AG10803 (cell line): ENCODE results near the gene TANK.
A peak's percentile ranks its signal among the peaks of the same experiment; 100 is the strongest.

Experiments
- DNase-seq: peaks from one replicate; pipeline ENCODE4 v3.0.0; 2010; ENCODE audit warnings: low read depth
- H3K4me3 ChIP-seq: 2 replicates; pipeline ENCODE4 v1.5.1; 2011; ENCODE audit warnings: mild to moderate bottlenecking, low read length, control low read depth
- TF ChIP-seq, protein P1 (sequence below): conservative IDR thresholded peaks from 2 replicates; pipeline ENCODE4 v1.5.1; 2011; ENCODE audit warnings: mild to moderate bottlenecking, low read length, control low read depth, inconsistent platforms

Gene TANK

DNA sequence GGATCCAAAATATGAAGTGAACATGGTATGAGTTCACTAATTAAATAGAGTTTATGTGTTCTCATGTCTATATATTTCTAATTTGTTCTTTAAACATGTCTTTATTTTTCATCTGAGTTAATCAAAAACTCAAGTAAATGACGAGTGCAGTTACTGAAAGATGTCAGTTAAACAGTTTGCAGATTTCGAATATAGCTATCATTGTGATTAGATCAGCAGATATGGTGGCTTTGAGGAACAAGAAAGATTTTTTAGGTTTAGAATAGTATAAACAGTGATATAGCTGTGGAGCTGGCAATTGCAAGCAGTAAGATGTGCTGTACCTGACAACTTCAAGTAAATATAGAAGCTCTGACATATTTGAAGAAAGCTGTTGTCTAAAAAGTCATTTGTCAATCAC is 49.7 kb downstream of the TANK start:
- TF ChIP-seq, protein P1, sequence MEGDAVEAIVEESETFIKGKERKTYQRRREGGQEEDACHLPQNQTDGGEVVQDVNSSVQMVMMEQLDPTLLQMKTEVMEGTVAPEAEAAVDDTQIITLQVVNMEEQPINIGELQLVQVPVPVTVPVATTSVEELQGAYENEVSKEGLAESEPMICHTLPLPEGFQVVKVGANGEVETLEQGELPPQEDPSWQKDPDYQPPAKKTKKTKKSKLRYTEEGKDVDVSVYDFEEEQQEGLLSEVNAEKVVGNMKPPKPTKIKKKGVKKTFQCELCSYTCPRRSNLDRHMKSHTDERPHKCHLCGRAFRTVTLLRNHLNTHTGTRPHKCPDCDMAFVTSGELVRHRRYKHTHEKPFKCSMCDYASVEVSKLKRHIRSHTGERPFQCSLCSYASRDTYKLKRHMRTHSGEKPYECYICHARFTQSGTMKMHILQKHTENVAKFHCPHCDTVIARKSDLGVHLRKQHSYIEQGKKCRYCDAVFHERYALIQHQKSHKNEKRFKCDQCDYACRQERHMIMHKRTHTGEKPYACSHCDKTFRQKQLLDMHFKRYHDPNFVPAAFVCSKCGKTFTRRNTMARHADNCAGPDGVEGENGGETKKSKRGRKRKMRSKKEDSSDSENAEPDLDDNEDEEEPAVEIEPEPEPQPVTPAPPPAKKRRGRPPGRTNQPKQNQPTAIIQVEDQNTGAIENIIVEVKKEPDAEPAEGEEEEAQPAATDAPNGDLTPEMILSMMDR, result no peak
- no peak for DNase-seq

DNA sequence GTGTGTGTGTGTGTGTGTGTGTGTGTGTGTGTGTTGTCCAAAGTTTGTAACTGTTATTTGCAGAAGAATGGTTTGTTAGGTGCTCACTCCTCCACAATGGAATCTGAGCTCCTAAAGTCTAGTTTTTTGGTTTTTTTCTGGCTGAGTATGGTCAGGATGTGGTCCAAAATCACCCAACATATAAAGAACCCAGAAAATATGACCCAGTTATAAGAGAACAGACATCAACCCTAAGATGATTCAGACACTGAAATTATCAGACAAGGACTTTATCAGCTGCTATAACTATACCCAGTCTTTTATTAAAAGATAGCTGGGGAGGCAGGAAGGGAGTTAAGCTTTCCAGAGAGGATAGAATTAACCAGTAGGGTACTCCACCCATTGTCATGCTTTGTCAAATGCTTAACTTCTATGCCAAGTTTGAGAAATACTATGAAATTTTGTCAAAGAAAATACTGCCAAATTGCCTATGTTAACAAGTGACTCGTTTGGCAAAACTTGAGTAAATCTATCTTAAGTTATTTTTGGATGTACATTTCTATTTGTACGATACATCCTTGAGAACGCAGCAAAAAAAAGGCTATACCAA is 57.5 kb downstream of the TANK start:
- DNase-seq, result no peak
- TF ChIP-seq, protein P1, result no peak
- H3K4me3 ChIP-seq, result no peak overlapping the region

More for the DNA sequence above, 49.7 kb downstream of the TANK start:
- H3K4me3 ChIP-seq, result no peak overlapping the region

DNA sequence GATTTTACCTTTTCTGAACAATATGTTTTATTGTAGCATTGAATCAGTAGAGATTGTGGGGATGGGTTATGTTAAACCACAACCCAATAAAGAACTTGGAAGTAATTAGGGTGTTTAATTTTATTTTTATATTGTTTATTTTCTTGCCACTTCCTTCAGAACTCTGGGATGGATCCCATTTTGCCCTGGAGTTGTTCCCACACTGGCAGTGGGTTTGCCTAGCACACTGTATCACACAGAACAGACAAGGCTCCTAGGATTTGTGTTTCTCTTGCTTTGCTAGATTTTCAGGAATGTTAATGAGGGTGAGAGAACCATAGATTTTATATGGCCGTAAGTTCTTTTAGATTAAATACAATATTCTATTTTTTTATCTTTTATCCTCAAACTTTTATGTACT is 59.0 kb downstream of the TANK start:
- no peak for DNase-seq
- TF ChIP-seq, protein P1, result no peak
- H3K4me3 ChIP-seq, result no peak overlapping the region

DNA sequence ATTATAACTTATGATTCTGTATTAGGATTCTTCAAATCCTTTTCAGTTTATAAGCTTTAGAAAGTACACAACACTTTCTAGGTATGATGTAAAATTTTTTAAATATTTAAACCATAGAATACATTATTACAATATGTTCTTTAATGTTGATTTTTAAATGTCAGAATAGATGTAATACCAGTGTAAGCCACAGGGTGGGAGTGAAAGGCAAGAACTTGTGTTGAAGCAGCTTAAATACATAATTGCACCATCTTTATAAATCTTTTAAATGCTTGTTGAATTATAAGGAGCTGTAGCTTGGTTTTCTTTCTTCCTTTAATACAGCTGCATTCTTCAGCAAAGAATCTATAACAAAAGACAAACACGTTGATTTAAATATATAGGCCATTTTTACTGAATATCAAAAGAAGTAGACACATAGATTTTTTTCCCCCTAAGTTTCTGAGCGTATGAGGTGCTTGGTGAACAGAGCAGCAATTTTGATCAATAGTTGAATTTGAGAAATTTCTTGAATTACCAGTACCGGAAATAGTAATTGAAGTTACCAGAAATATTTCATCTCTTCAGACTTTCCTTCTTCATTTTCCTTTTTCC is 63.0 kb downstream of the TANK start:
- DNase-seq, result peak; percentile 55
- H3K4me3 ChIP-seq, result no peak overlapping the region
- TF ChIP-seq, protein P1, result peak; percentile 77

DNA sequence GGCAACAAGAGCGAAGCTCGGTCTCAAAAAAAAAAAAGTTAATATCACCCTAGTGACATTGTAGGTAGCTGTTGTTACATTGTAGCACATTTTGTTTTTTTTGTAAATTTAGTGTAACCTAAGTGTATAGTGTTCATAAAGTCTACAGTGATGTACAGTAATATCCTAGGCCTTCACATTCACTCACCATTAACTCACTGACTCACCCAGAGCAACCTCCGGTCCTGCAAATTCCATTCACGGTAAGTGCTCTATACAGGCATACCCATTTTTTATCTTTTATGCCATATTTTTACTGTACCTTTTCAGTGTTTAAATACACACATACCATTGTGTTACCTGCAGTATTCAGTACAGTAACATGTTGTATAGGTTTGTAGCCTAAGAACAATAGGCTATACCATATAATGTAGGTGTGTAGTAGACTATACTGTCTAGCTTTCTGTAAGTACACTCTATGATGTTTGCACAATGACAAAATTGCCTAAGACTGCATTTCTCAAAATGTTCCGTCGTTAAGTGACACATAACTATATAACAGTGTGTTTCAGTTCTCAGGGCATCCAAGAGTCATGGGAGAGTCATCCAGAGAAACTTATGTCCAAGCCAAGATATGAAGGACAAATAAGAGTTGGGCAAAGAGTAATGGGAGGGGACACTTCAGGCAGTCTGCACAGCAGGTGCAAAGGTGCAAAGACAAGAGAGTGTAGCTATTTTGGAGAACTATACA is 68.4 kb downstream of the TANK start:
- no peak for DNase-seq
- TF ChIP-seq, protein P1, result no peak
- H3K4me3 ChIP-seq, result no peak overlapping the region

DNA sequence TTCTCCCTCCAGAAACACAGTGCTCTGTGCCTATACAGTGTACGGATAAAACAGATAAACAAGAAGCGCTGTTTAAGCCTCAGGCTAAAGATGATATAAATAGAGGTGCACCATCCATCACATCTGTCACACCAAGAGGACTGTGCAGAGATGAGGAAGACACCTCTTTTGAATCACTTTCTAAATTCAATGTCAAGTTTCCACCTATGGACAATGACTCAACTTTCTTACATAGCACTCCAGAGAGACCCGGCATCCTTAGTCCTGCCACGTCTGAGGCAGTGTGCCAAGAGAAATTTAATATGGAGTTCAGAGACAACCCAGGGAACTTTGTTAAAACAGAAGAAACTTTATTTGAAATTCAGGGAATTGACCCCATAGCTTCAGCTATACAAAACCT is 70.7 kb downstream of the TANK start:
- TF ChIP-seq, protein P1, result no peak
- no peak overlapping the region for H3K4me3 ChIP-seq
- DNase-seq, result no peak

DNA sequence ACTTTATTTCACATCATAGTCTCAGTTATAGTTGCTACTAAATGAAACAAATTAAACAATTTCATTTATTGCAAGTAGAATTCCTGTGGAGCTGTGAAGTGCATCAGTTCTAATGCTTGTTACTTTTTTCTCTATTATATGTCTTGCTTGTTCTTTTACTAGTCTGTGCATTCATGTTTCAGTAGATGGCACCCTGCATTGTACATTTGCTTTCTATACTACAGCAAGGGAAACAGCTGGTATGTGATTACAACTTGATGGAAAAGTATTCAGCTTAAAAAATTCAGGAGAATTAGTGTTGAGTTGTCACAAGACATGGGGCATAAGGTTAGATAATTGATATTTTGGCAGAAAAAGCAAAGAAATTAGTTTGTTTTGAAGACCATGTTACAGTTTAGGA is 72.3 kb downstream of the TANK start:
- TF ChIP-seq, protein P1, result no peak
- DNase-seq, result no peak
- H3K4me3 ChIP-seq, result no peak overlapping the region
